Pancreas (tissue), 10 donors: ENCODE measurements around the gene LMO1. TPM values are rescaled to one million over a fixed set of nuclear protein-coding genes. Genes with fewer than 3 reads are reported as not detected.

Experiments
- ATAC-seq, 4 donors: fragments of 200-7000 bp; cut with Tn5 transposase; one replicate each; pipeline versions ENCODE4 v1.8.0 to v1.9.1; 2020; ENCODE audit warnings: mild to moderate bottlenecking in 4 of 4, moderate library complexity in 4 of 4
- DNase-seq, 6 donors: peaks; one replicate each; pipeline ENCODE4 v3.0.0-alpha.2; 2020
- FAIRE-seq: peaks from 2 replicates; lab custom pipeline; 2012; peaks lifted over from hg19 to GRCh38; lab: Jason Lieb, UNC
- H3K27ac ChIP-seq, 4 donors: fragments of 200-600 bp; sonication (generic); 1 replicate in 3 of 4; 2 replicates in 1 of 4; pipeline versions ENCODE4 v1.5.0 to v1.8.0; 2020
- H3K27me3 ChIP-seq, 4 donors: fragments of 200-600 bp; one replicate each; pipeline ENCODE4 v1.8.0; 2021
- H3K36me3 ChIP-seq, 3 donors: fragments of 200-600 bp; sonication (generic) in 1 of 3; one replicate each; pipeline versions ENCODE4 v1.5.0 to v1.8.0; 2020 to 2021
- H3K4me1 ChIP-seq, 3 donors: fragments of 200-600 bp; one replicate each; pipeline ENCODE4 v1.8.0; 2021
- H3K4me3 ChIP-seq, 4 donors: fragments of 200-600 bp; sonication (generic) in 2 of 4; one replicate each; pipeline versions ENCODE4 v1.5.0 to v1.8.0; 2020 to 2021
- H3K9me3 ChIP-seq, 4 donors: fragments of 200-600 bp; one replicate each; pipeline ENCODE4 v1.8.0; 2021
- CTCF ChIP-seq, 4 donors: fragments of 200-600 bp; sonication (generic) in 3 of 4; IDR thresholded peaks; one replicate each; pipeline versions ENCODE4 v1.5.0 to v1.8.0; 2021; ENCODE audit warnings: antibody characterized with exemption in 4 of 4
- WGBS, 2 donors: extraction: QIAGEN DNeasy Blood & Tissue Kit; methylation state at CpG; one replicate each; pipeline ENCODE4 v1.1.7; 2013; 5-methylcytosine and 5-hydroxymethylcytosine counted together
- intact Hi-C, 3 donors: fragments of 100-400 bp; cut with DNase I; formaldehyde crosslinking; loops; one replicate each; pipeline versions ENCODE4 v1.11.1 to v1.14.2; 2022
- polyA plus RNA-seq, 2 donors: library from polyadenylated mRNA; stranded (reverse); fragments of 200-250 nt; gene quantifications; one replicate each; pipeline ENCODE4 v1.2.3, GENCODE V29; 2013
- total RNA-seq, 6 donors: library from RNA; stranded (reverse); fragmentation: NEBNext Ultra II Directional in 4 of 6; extraction: Animal tissue kit (Norgen Biotek cat#: 25700) in 4 of 6; gene quantifications; one replicate each; pipeline versions ENCODE4 v1.2.1 to v1.2.4, GENCODE V29; 2021 to 2023
- donor health status: healthy with polysubstance abuse.
- donor health status: DM: no; HTN: no; CAD: no; lungs with moderate emphysema.
- donor health status: DM: no; HTN: no; CAD: no.
- donor health status: control.
- donor health status: control.
- donor health status: Bipolar disorder and iron deficiency.
- donor health status: DM: yes; HTN: yes; CAD: no.
- donor health status: DM: no; HTN: no; CAD: no.
- donor health status: DM: no; HTN: no; CAD: no.
- donor health status: DM: yes; HTN: yes; CAD: no.

The LMO1 gene
- total and polyA plus RNA-seq, 8 donors: 0.14 to 6.8 (median 0.61) TPM

DNA sequence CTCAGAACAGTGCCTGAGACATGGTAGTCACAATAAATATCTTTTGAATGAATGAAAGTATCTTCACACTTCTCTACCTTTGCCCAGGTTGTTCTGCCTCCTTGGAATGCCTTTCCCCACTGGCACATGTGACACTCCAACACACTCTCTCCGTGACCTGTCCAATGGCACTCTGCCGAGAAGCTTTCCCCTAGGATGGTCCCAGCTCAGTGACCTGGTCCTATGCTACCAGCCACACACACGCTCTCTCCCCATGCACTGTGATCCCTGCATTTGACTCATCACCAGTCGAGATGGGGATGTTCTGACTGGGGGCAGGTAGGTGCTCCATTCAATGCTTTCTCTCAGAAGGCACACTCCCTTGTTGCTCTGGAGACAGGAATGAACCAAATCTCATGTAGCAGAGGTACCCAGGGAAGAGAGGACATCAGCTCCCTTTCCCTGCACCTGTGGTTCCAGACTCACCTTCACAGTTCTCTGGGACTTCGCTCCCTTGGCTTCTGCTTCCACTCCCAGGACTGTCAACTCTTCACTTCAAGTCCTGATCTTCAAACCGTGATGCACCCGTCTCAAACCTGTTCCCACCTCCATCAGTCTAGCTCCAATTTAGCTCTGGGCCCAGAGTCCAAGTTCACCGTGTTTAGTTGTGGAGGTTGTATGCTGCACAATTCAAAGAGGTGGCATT, 30.7 kb upstream of the LMO1 start:
- 74 to 79% methylated on average over 8 of the region's 8 CpGs for WGBS, 2 donors
- Histone ChIP-seq H3K27ac (no peak overlapping the region), H3K9me3 (no peaks in the 10 kb centered on the region), H3K4me1 (no peaks in the 10 kb centered on the region), H3K36me3 (no peaks in the 10 kb centered on the region), H3K4me3 (no peak overlapping the region), H3K27me3 (no peaks in the 10 kb centered on the region)
- intact Hi-C loops: no loop called here
- ATAC-seq (no peak), DNase-seq (no peak), FAIRE-seq (no peak)
- TF ChIP-seq CTCF (IDR thresholded peaks at IDR 0.05): no peak

DNA sequence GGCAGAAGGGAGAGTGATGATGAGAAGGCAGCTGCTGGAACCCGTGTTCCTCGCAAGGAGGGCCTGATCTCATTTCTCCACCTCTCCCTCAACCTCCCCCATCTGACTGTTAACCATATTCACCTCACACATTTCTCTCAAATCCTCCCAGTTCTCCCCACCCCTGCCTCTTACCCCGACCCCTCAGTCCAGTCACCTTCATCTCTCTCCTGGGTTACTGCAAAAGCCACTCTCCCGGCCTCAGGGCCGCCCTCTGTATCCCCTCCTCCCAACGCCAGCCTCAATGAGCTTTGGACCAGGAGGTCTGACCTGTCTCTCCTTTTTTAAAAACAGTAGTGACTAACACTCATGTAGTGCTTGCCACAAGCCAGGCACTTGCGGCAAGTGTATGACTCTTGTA, 29.5 kb upstream of the LMO1 start:
- Histone ChIP-seq H3K4me1 (no peaks in the 10 kb centered on the region), H3K4me3 (no peak overlapping the region), H3K27me3 (no peaks in the 10 kb centered on the region), H3K27ac (no peak overlapping the region), H3K36me3 (no peaks in the 10 kb centered on the region), H3K9me3 (no peaks in the 10 kb centered on the region)
- TF ChIP-seq CTCF (IDR thresholded peaks at IDR 0.05): no peak
- FAIRE-seq (no peak), DNase-seq (no peak), ATAC-seq (no peak)
- 89 to 93% methylated on average over 7 of the region's 7 CpGs for WGBS, 2 donors
- intact Hi-C loops: no loop called here

GRCh38 chr11:8292351-8292750, 28.7 kb upstream of the LMO1 start:
- no peak for ATAC-seq
- H3K36me3 ChIP-seq: no peaks in the 10 kb centered on the region
- no peaks in the 10 kb centered on the region for H3K27me3 ChIP-seq
- WGBS, 2 donors: 90 to 96% methylated on average over 10 of the region's 10 CpGs
- no peaks in the 10 kb centered on the region for H3K4me1 ChIP-seq
- H3K4me3 ChIP-seq: no peak overlapping the region
- no peak for TF ChIP-seq CTCF (IDR thresholded peaks at IDR 0.05)
- intact Hi-C loops: no loop called here
- no peaks in the 10 kb centered on the region for H3K9me3 ChIP-seq
- no peak overlapping the region for H3K27ac ChIP-seq
- no peak for DNase-seq
- FAIRE-seq: no peak

- 86 to 93% methylated on average over 11 of the region's 11 CpGs for WGBS, 2 donors
- H3K9me3 ChIP-seq: no peaks in the 10 kb centered on the region
- intact Hi-C loops: no loop called here
These were observed 28.0 kb upstream of the LMO1 start for GRCh38 chr11:8291421-8292350.

More at GRCh38 chr11:8291421-8292350, 28.0 kb upstream of the LMO1 start:
- TF ChIP-seq CTCF (IDR thresholded peaks at IDR 0.05): no peak
- no peaks in the 10 kb centered on the region for H3K4me1 ChIP-seq
- no peaks in the 10 kb centered on the region for H3K27me3 ChIP-seq
- H3K4me3 ChIP-seq: no peak overlapping the region
- no peak overlapping the region for H3K27ac ChIP-seq
- FAIRE-seq (no peak), DNase-seq (peak in 1 of 6 donors; percentile 41), ATAC-seq (no peak)
- no peaks in the 10 kb centered on the region for H3K36me3 ChIP-seq
